ENCODE data around the gene MT1M.

The MT1M gene

GRCh38 chr16:56679818-56680217 lies 47.4 kb downstream of the MT1M start:
- no peak overlapping the region for H3K4me3 ChIP-seq (ENCODE audit: low read depth, low read length)
- POLR2A ChIA-PET = no interaction called here
- no peak for DNase-seq (ENCODE audit: low read depth, low spot score)
- CTCF ChIA-PET = interaction anchor here (1.3 to 2.1 kb wide), 3 partner anchors 17 to 166 kb away, joined by 3 to 7 read pairs (median 3); no protein-coding TSS in a partner anchor
- TF ChIP-seq CTCF (IDR thresholded peaks at IDR 0.05; ENCODE audit: insufficient read depth, low read length, missing control alignments) = no peak

GRCh38 chr16:56681939-56682702 lies 49.7 kb downstream of the MT1M start, which contains the start of gene MT1X:
TSS of gene MT1X (plus strand) at chr16:56682470. CDS start at chr16:56682541, 71 bp downstream.
- ChIA-PET CTCF (interaction anchor here (4.2 kb wide), 1 partner anchor 20 kb away, joined by 32 read pairs; no protein-coding TSS in a partner anchor), POLR2A (interaction anchor here (0.7 to 4.6 kb wide), 6 partner anchors 12 to 74 kb away, joined by 3 to 25 read pairs (median 4); partner anchors contain the start of genes MT1E and MT2A)
- DNase-seq (ENCODE audit: low read depth, low spot score) = peak; percentile 10

GRCh38 chr16:56682703-56683397 lies 50.4 kb downstream of the MT1M start:
- TF ChIP-seq CTCF (IDR thresholded peaks at IDR 0.05; ENCODE audit: insufficient read depth, low read length, missing control alignments) = no peak
- ChIA-PET POLR2A (interaction anchor here (0.7 to 4.6 kb wide), 7 partner anchors 12 to 74 kb away, joined by 3 to 25 read pairs (median 4); partner anchors contain the start of genes MT1E and MT2A), CTCF (interaction anchor here (1.0 to 4.2 kb wide), 3 partner anchors 10 to 19 kb away, joined by 3 to 32 read pairs (median 5); no protein-coding TSS in a partner anchor)
- peak overlapping the region; percentile 73 for H3K4me3 ChIP-seq (ENCODE audit: low read depth, low read length)
- DNase-seq (ENCODE audit: low read depth, low spot score) = no peak

More at GRCh38 chr16:56681939-56682702, 49.7 kb downstream of the MT1M start, which contains the start of gene MT1X:
- peak within 1 kb of the TSS; percentile 73 for H3K4me3 ChIP-seq (ENCODE audit: low read depth, low read length)
- no peak for TF ChIP-seq CTCF (IDR thresholded peaks at IDR 0.05; ENCODE audit: insufficient read depth, low read length, missing control alignments)
